Measurements from ENCODE around the gene CENPT. TPM values are rescaled to one million over a fixed set of nuclear protein-coding genes. Genes with fewer than 3 reads are reported as not detected.

Gene CENPT
- total and polyA plus RNA-seq, 10 of the 15 experiments (the other 5 are each of a cell fraction or from before 2014, with no cell fraction given), result 1.1 to 45.7 (median 24.5) TPM

GRCh38 chr16:67779256-67780014 is 68.1 kb downstream of the CENPT start:
- ATAC-seq (peak; percentile 64), DNase-seq (ENCODE audit: low read depth, low spot score) (no peak), FAIRE-seq (no peak)
- TF ChIP-seq IKZF2 (IDR thresholded peaks at IDR 0.05) (no peak), CEBPB (IDR thresholded peaks at IDR 0.05; ENCODE audit: borderline replicate concordance in 1 of 2, low read depth in 2 of 2, low read length in 2 of 2) (no peak), NFYB (IDR thresholded peaks at IDR 0.05; ENCODE audit: insufficient read depth, low read depth, low read length) (no peak), RELA (IDR thresholded peaks at IDR 0.05; ENCODE audit: borderline replicate concordance, partially characterized antibody) (no peak), ETV6 (conservative IDR thresholded peaks at IDR 0.05 in 1 of 2, IDR thresholded peaks at IDR 0.05 in 1 of 2; ENCODE audit: borderline replicate concordance in 1 of 2, low read depth in 1 of 2) (no peak)
- TF ChIP-seq, protein P1, sequence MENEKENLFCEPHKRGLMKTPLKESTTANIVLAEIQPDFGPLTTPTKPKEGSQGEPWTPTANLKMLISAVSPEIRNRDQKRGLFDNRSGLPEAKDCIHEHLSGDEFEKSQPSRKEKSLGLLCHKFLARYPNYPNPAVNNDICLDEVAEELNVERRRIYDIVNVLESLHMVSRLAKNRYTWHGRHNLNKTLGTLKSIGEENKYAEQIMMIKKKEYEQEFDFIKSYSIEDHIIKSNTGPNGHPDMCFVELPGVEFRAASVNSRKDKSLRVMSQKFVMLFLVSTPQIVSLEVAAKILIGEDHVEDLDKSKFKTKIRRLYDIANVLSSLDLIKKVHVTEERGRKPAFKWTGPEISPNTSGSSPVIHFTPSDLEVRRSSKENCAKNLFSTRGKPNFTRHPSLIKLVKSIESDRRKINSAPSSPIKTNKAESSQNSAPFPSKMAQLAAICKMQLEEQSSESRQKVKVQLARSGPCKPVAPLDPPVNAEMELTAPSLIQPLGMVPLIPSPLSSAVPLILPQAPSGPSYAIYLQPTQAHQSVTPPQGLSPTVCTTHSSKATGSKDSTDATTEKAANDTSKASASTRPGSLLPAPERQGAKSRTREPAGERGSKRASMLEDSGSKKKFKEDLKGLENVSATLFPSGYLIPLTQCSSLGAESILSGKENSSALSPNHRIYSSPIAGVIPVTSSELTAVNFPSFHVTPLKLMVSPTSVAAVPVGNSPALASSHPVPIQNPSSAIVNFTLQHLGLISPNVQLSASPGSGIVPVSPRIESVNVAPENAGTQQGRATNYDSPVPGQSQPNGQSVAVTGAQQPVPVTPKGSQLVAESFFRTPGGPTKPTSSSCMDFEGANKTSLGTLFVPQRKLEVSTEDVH (IDR thresholded peaks at IDR 0.05; ENCODE audit: low read depth, partially characterized antibody), result no peak
- intact Hi-C loops (cut with micrococcal nuclease; ENCODE audit: unreplicated experiment), result no loop called here
- Histone ChIP-seq H3K27me3 (replicated peaks in 1 of 2; ENCODE audit: control insufficient read depth in 2 of 2, insufficient read depth in 2 of 2, low read length in 1 of 2) (no peaks in the 10 kb centered on the region), H3K4me3 (no peak overlapping the region), H3K9me3 (replicated peaks; ENCODE audit: control insufficient read depth, insufficient read depth, low read length) (no peaks in the 10 kb centered on the region), H3K9ac (ENCODE audit: control insufficient read depth, insufficient read depth, low read length) (peak overlapping the region; percentile 22; the same call in 1 of the 2 replicates), H3K36me3 (ENCODE audit: control insufficient read depth in 2 of 2, insufficient read depth in 2 of 2, low read length in 1 of 2) (peaks cover 0 to 4% of the 10 kb centered on the region in 2 experiments; a peak in 3 of 4 replicates), H3K79me2 (ENCODE audit: control insufficient read depth, insufficient read depth, low read length) (peaks cover 30% of the 10 kb centered on the region), H4K20me1 (ENCODE audit: control insufficient read depth, insufficient read depth) (no peaks in the 10 kb centered on the region), H2AFZ (ENCODE audit: control insufficient read depth, low read depth, low read length) (no peak overlapping the region), H3K4me1 (ENCODE audit: control insufficient read depth, insufficient read depth, low read length) (peaks cover 29% of the 10 kb centered on the region), H3K27ac (ENCODE audit: control insufficient read depth, insufficient read depth) (peak overlapping the region; percentile 14), H3K4me2 (ENCODE audit: control insufficient read depth, insufficient read depth) (peak overlapping the region; percentile 11; the same call in 1 of the 2 replicates)
- WGBS (ENCODE audit: insufficient coverage, insufficient replicate concordance, low lambda C conversion rate, missing lambda C conversion rate), result 71% methylated on average over 5 of the region's 5 CpGs
- CTCF ChIA-PET, result interaction anchor here (0.8 to 4.5 kb wide), 5 partner anchors 18 to 107 kb away, joined by 3 to 22 read pairs (median 3); no protein-coding TSS in a partner anchor
- BruUV-seq (replicated peaks), result no TSS peak
- POLR2A ChIA-PET, result interaction anchor here (0.6 to 1.6 kb wide), 2 partner anchors 27 to 94 kb away, joined by 4 to 6 read pairs; partner anchors contain the start of genes RANBP10 and TSNAXIP1
- RAD21 ChIA-PET (ENCODE audit: unreplicated experiment), result no interaction called here
- SMC1A ChIA-PET (ENCODE audit: uncharacterized antibody, unreplicated experiment), result interaction anchor here (1.2 to 1.7 kb wide), 3 partner anchors 27 to 221 kb away, joined by 3 to 5 read pairs (median 3); partner anchors contain the start of genes RANBP10 and TSNAXIP1
- in situ Hi-C loops (cut with MboI), result no loop called here

Small RNA genes lying within 50 kb of the gene (small RNA-seq; reads per million reads assigned to genes)
- gene AC040162.2 (not detected), gene NRN1L (not detected)

Other genes with a start within 250 kb of the CENPT start
Only the 7 nearest of the 23 such genes appear.
- 4.8 and 6.8 TPM in 2 replicates for gene RANBP10, start 41.1 kb downstream of the CENPT start, total RNA-seq (2014; rRNA removed)
- gene RANBP10, start 41.1 kb downstream of the CENPT start, total RNA-seq (2014; rRNA removed; fragmentation: Illumina TruSeq; extraction: Trizol), result 5.4 and 5.5 TPM in 2 replicates
- 20.4 and 20.6 TPM in 2 replicates for gene RANBP10, start 41.1 kb downstream of the CENPT start, total RNA-seq (2021)
- gene RANBP10, start 41.1 kb downstream of the CENPT start, polyA plus RNA-seq (2011; rRNA removed), result 7.4 and 14.5 TPM in 2 replicates
- gene RANBP10, start 41.1 kb downstream of the CENPT start, polyA plus RNA-seq (2014; fragmentation: Illumina TruSeq; extraction: Trizol), result 11.8 and 15.6 TPM in 2 replicates
- gene RANBP10, start 41.1 kb downstream of the CENPT start, polyA plus RNA-seq (2014; fragmentation: Nextera tagmentation; extraction: Ambion mirVana), result 1 to 10 TPM; 1.2 to 2.0 TPM
- 16.5 and 18.5 TPM in 2 replicates for gene RANBP10, start 41.1 kb downstream of the CENPT start, polyA plus RNA-seq (2014; rRNA removed)
- 10 to 100 TPM in 1 of 2 experiments, 1 to 10 TPM in 1; 9.9 to 11.7 TPM for gene RANBP10, start 41.1 kb downstream of the CENPT start, polyA plus RNA-seq (2016; fragmentation: Nextera tagmentation; extraction: Ambion mirVana)
- 0.22 and 0.23 TPM in 2 replicates for gene TSNAXIP1, start 40.8 kb downstream of the CENPT start, total RNA-seq (2014; rRNA removed)
- 0.23 and 0.45 TPM in 2 replicates for gene TSNAXIP1, start 40.8 kb downstream of the CENPT start, total RNA-seq (2014; rRNA removed; fragmentation: Illumina TruSeq; extraction: Trizol)
- gene TSNAXIP1, start 40.8 kb downstream of the CENPT start, total RNA-seq (2021), result 0.13 and 0.62 TPM in 2 replicates
- 0.19 and 0.20 TPM in 2 replicates for gene TSNAXIP1, start 40.8 kb downstream of the CENPT start, polyA plus RNA-seq (2011; rRNA removed)
- 0.16 TPM in 1 of 2 replicates, not detected in the other for gene TSNAXIP1, start 40.8 kb downstream of the CENPT start, polyA plus RNA-seq (2014; fragmentation: Illumina TruSeq; extraction: Trizol)
- gene TSNAXIP1, start 40.8 kb downstream of the CENPT start, polyA plus RNA-seq (2014; fragmentation: Nextera tagmentation; extraction: Ambion mirVana), result under 1 TPM in 1 of 2 experiments, not detected in 1; 0.09 TPM
- 0.37 and 1.2 TPM in 2 replicates for gene TSNAXIP1, start 40.8 kb downstream of the CENPT start, polyA plus RNA-seq (2014; rRNA removed)
- gene TSNAXIP1, start 40.8 kb downstream of the CENPT start, polyA plus RNA-seq (2016; fragmentation: Nextera tagmentation; extraction: Ambion mirVana), result under 1 TPM; 0.48 to 0.63 TPM
- 31.9 and 35.8 TPM in 2 replicates for gene THAP11, start 5.4 kb downstream of the CENPT start, total RNA-seq (2014; rRNA removed)
- gene THAP11, start 5.4 kb downstream of the CENPT start, total RNA-seq (2014; rRNA removed; fragmentation: Illumina TruSeq; extraction: Trizol), result 12.7 and 13.6 TPM in 2 replicates
- gene THAP11, start 5.4 kb downstream of the CENPT start, total RNA-seq (2021), result 27.3 and 30.0 TPM in 2 replicates
- gene THAP11, start 5.4 kb downstream of the CENPT start, polyA plus RNA-seq (2011; rRNA removed), result 21.9 and 30.6 TPM in 2 replicates
- gene THAP11, start 5.4 kb downstream of the CENPT start, polyA plus RNA-seq (2014; fragmentation: Illumina TruSeq; extraction: Trizol), result 6.5 and 10.9 TPM in 2 replicates
- 1 to 10 TPM; 2.5 to 7.7 TPM for gene THAP11, start 5.4 kb downstream of the CENPT start, polyA plus RNA-seq (2014; fragmentation: Nextera tagmentation; extraction: Ambion mirVana)
- 27.5 TPM in 2 replicates for gene THAP11, start 5.4 kb downstream of the CENPT start, polyA plus RNA-seq (2014; rRNA removed)
- 10 to 100 TPM; 15.3 to 36.7 TPM for gene THAP11, start 5.4 kb downstream of the CENPT start, polyA plus RNA-seq (2016; fragmentation: Nextera tagmentation; extraction: Ambion mirVana)
- 116 and 120 TPM in 2 replicates for gene NUTF2, start 760 bp downstream of the CENPT start, total RNA-seq (2014; rRNA removed)
- 113 and 129 TPM in 2 replicates for gene NUTF2, start 760 bp downstream of the CENPT start, total RNA-seq (2014; rRNA removed; fragmentation: Illumina TruSeq; extraction: Trizol)
- 128 and 130 TPM in 2 replicates for gene NUTF2, start 760 bp downstream of the CENPT start, total RNA-seq (2021)
- 83.7 and 155 TPM in 2 replicates for gene NUTF2, start 760 bp downstream of the CENPT start, polyA plus RNA-seq (2011; rRNA removed)
- 152 and 185 TPM in 2 replicates for gene NUTF2, start 760 bp downstream of the CENPT start, polyA plus RNA-seq (2014; fragmentation: Illumina TruSeq; extraction: Trizol)
- gene NUTF2, start 760 bp downstream of the CENPT start, polyA plus RNA-seq (2014; fragmentation: Nextera tagmentation; extraction: Ambion mirVana), result 100 to 1,000 TPM; 220 to 245 TPM
- 212 and 231 TPM in 2 replicates for gene NUTF2, start 760 bp downstream of the CENPT start, polyA plus RNA-seq (2014; rRNA removed)
- gene NUTF2, start 760 bp downstream of the CENPT start, polyA plus RNA-seq (2016; fragmentation: Nextera tagmentation; extraction: Ambion mirVana), result 100 to 1,000 TPM; 323 to 342 TPM
- 50.3 and 53.7 TPM in 2 replicates for gene EDC4, start 25.4 kb upstream of the CENPT start, total RNA-seq (2014; rRNA removed)
- 38.1 and 42.1 TPM in 2 replicates for gene EDC4, start 25.4 kb upstream of the CENPT start, total RNA-seq (2014; rRNA removed; fragmentation: Illumina TruSeq; extraction: Trizol)
- 71.7 and 78.5 TPM in 2 replicates for gene EDC4, start 25.4 kb upstream of the CENPT start, total RNA-seq (2021)
- gene EDC4, start 25.4 kb upstream of the CENPT start, polyA plus RNA-seq (2011; rRNA removed), result 18.7 and 37.8 TPM in 2 replicates
- gene EDC4, start 25.4 kb upstream of the CENPT start, polyA plus RNA-seq (2014; fragmentation: Illumina TruSeq; extraction: Trizol), result 24.1 and 53.0 TPM in 2 replicates
- 1 to 10 TPM; 1.2 to 2.2 TPM for gene EDC4, start 25.4 kb upstream of the CENPT start, polyA plus RNA-seq (2014; fragmentation: Nextera tagmentation; extraction: Ambion mirVana)
- 56.1 and 63.2 TPM in 2 replicates for gene EDC4, start 25.4 kb upstream of the CENPT start, polyA plus RNA-seq (2014; rRNA removed)
- 10 to 100 TPM; 82.2 to 86.0 TPM for gene EDC4, start 25.4 kb upstream of the CENPT start, polyA plus RNA-seq (2016; fragmentation: Nextera tagmentation; extraction: Ambion mirVana)
- gene NRN1L, start 37.2 kb upstream of the CENPT start, total RNA-seq (2014; rRNA removed), result 0.40 TPM in 1 of 2 replicates, not detected in the other
- not detected in 2 replicates for gene NRN1L, start 37.2 kb upstream of the CENPT start, total RNA-seq (2014; rRNA removed; fragmentation: Illumina TruSeq; extraction: Trizol)
- 0.92 TPM in 1 of 2 replicates, not detected in the other for gene NRN1L, start 37.2 kb upstream of the CENPT start, total RNA-seq (2021)
- gene NRN1L, start 37.2 kb upstream of the CENPT start, polyA plus RNA-seq (2011; rRNA removed), result 0.20 TPM in 1 of 2 replicates, not detected in the other
- 0.28 TPM in 1 of 2 replicates, not detected in the other for gene NRN1L, start 37.2 kb upstream of the CENPT start, polyA plus RNA-seq (2014; fragmentation: Illumina TruSeq; extraction: Trizol)
- under 1 TPM in 1 of 2 experiments, not detected in 1; 0.11 TPM for gene NRN1L, start 37.2 kb upstream of the CENPT start, polyA plus RNA-seq (2014; fragmentation: Nextera tagmentation; extraction: Ambion mirVana)
- 0.60 and 0.99 TPM in 2 replicates for gene NRN1L, start 37.2 kb upstream of the CENPT start, polyA plus RNA-seq (2014; rRNA removed)
- under 1 TPM in 1 of 2 experiments, not detected in 1; 0.21 TPM for gene NRN1L, start 37.2 kb upstream of the CENPT start, polyA plus RNA-seq (2016; fragmentation: Nextera tagmentation; extraction: Ambion mirVana)
- gene PSKH1, start 45.6 kb upstream of the CENPT start, total RNA-seq (2014; rRNA removed), result 5.0 and 7.3 TPM in 2 replicates
- 6.7 and 7.2 TPM in 2 replicates for gene PSKH1, start 45.6 kb upstream of the CENPT start, total RNA-seq (2014; rRNA removed; fragmentation: Illumina TruSeq; extraction: Trizol)
- gene PSKH1, start 45.6 kb upstream of the CENPT start, total RNA-seq (2021), result 17.2 and 18.9 TPM in 2 replicates
- gene PSKH1, start 45.6 kb upstream of the CENPT start, polyA plus RNA-seq (2011; rRNA removed), result 3.1 and 7.5 TPM in 2 replicates
- 2.3 and 8.1 TPM in 2 replicates for gene PSKH1, start 45.6 kb upstream of the CENPT start, polyA plus RNA-seq (2014; fragmentation: Illumina TruSeq; extraction: Trizol)
- 1 to 10 TPM in 1 of 2 experiments, under 1 TPM in 1; 0.63 to 1.2 TPM for gene PSKH1, start 45.6 kb upstream of the CENPT start, polyA plus RNA-seq (2014; fragmentation: Nextera tagmentation; extraction: Ambion mirVana)
- 12.8 and 14.1 TPM in 2 replicates for gene PSKH1, start 45.6 kb upstream of the CENPT start, polyA plus RNA-seq (2014; rRNA removed)
- gene PSKH1, start 45.6 kb upstream of the CENPT start, polyA plus RNA-seq (2016; fragmentation: Nextera tagmentation; extraction: Ambion mirVana), result 10 to 100 TPM; 13.9 to 20.4 TPM

Measured in GM12878 (cell line).